Calu3 (cell line): ENCODE measurements around the gene OR7A17. TPM values are rescaled to one million over a fixed set of nuclear protein-coding genes. Genes with fewer than 3 reads are reported as not detected.

Source experiments
- BruUV-seq: library from RNA; stranded (reverse); fragments of 400-500 nt; replicated peaks from 2 replicates; lab custom pipeline; 2021; lab: Mats Ljungman, UMichigan
- CTCF ChIA-PET: fragments of 300-600 bp; sonication (Branson Sonifier 250); formaldehyde crosslinking; loops from one replicate; lab custom pipeline; 2022; ENCODE audit warnings: antibody characterized with exemption; lab: Charles Lee
- DNase-seq: peaks from one replicate; pipeline ENCODE4 v3.0.0; 2022
- H3K27ac Mint-ChIP-seq: one replicate; pipeline ENCODE4 v1.8.0; 2022; ENCODE audit warnings: mixed read lengths; ENCODE audit not compliant: unreplicated experiment
- H3K27me3 Mint-ChIP-seq: one replicate; pipeline ENCODE4 v1.8.0; 2022; ENCODE audit warnings: mixed read lengths; ENCODE audit not compliant: unreplicated experiment
- H3K36me3 Mint-ChIP-seq: one replicate; pipeline ENCODE4 v1.8.0; 2022; ENCODE audit warnings: mild to moderate bottlenecking, moderate library complexity, mixed read lengths; ENCODE audit not compliant: insufficient read depth, unreplicated experiment
- H3K4me1 Mint-ChIP-seq: one replicate; pipeline ENCODE4 v1.8.0; 2022; ENCODE audit warnings: mild to moderate bottlenecking, low read depth, mixed read lengths; ENCODE audit not compliant: unreplicated experiment
- H3K4me3 Mint-ChIP-seq: one replicate; pipeline ENCODE4 v1.8.0; 2022; ENCODE audit warnings: mild to moderate bottlenecking, low read depth, moderate library complexity, mixed read lengths; ENCODE audit not compliant: unreplicated experiment
- H3K9me3 Mint-ChIP-seq: one replicate; pipeline ENCODE4 v1.8.0; 2022; ENCODE audit warnings: low read depth, mixed read lengths; ENCODE audit not compliant: unreplicated experiment
- intact Hi-C: fragments of 100-400 bp; cut with micrococcal nuclease; formaldehyde crosslinking; loops from one replicate; pipeline ENCODE4 v1.10.0; 2022; ENCODE audit not compliant: unreplicated experiment
- total RNA-seq: library from RNA; stranded (reverse); gene quantifications from 2 replicates; pipeline ENCODE4 v1.2.3, GENCODE V29; 2022
- TF ChIP-seq, protein P1 (sequence below): fragments of 200-600 bp; IDR thresholded peaks from one replicate; pipeline ENCODE4 v1.8.0; 2022; ENCODE audit warnings: antibody characterized with exemption; ENCODE audit not compliant: unreplicated experiment

The OR7A17 gene
- total RNA-seq, 1 experiment from 2014 or later: not detected

DNA sequence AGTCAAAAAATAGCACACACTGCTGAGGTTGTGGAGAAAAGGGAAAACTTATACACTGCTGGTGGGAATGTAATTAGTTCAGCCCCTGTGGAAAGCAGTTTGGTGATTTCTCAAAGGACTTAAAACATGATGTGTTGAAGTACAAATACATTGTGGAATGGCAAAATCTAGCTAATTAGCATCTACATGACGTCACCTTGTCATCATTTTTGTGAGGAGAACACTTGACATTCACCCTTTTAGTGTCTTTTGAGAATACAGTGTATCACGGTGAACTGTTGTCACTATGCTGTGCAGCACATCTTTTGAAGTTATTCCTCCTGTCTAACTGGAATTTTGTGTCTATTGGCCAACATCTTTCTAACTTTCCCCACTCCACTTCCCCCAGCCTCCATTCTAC lies 42.8 kb downstream of the OR7A17 start:
- Mint-ChIP-seq H3K4me1 (no peaks in the 10 kb centered on the region), H3K27me3 (peaks cover 63% of the 10 kb centered on the region), H3K9me3 (no peaks in the 10 kb centered on the region), H3K4me3 (no peak overlapping the region), H3K36me3 (no peaks in the 10 kb centered on the region), H3K27ac (no peak overlapping the region)
- no TSS peak for BruUV-seq
- TF ChIP-seq, protein P1, sequence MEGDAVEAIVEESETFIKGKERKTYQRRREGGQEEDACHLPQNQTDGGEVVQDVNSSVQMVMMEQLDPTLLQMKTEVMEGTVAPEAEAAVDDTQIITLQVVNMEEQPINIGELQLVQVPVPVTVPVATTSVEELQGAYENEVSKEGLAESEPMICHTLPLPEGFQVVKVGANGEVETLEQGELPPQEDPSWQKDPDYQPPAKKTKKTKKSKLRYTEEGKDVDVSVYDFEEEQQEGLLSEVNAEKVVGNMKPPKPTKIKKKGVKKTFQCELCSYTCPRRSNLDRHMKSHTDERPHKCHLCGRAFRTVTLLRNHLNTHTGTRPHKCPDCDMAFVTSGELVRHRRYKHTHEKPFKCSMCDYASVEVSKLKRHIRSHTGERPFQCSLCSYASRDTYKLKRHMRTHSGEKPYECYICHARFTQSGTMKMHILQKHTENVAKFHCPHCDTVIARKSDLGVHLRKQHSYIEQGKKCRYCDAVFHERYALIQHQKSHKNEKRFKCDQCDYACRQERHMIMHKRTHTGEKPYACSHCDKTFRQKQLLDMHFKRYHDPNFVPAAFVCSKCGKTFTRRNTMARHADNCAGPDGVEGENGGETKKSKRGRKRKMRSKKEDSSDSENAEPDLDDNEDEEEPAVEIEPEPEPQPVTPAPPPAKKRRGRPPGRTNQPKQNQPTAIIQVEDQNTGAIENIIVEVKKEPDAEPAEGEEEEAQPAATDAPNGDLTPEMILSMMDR: no peak
- CTCF ChIA-PET: no interaction called here
- no peak for DNase-seq
- intact Hi-C loops: no loop called here

DNA sequence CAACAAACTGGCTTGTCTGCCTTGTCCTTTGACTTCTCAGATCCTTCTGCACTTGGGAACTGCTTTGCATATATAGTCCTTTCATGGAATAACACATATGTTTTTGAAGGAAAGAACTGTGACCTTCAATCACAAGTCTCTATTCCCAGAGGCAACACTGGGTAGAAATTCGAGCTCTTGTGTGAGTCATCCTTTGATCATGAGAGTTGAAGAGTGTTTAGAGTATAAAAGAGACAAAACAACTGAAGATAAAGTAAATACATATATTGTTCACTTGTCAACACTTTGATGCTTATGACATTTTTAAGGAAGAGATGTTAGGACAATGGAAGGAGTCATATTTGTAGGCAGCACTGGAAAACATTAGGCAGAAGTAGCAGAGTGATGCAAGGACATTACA lies 45.7 kb downstream of the OR7A17 start:
- no TSS peak for BruUV-seq
- H3K36me3 Mint-ChIP-seq: no peaks in the 10 kb centered on the region
- intact Hi-C loops: no loop called here
- TF ChIP-seq, protein P1: no peak
- CTCF ChIA-PET: interaction anchor here (0.6 kb wide), 1 partner anchor 238 kb away, joined by 6 read pairs; no protein-coding TSS in a partner anchor
- DNase-seq: no peak
- H3K27me3 Mint-ChIP-seq: peaks cover 63% of the 10 kb centered on the region
- no peaks in the 10 kb centered on the region for H3K4me1 Mint-ChIP-seq
- no peak overlapping the region for H3K27ac Mint-ChIP-seq
- no peak overlapping the region for H3K4me3 Mint-ChIP-seq
- no peaks in the 10 kb centered on the region for H3K9me3 Mint-ChIP-seq

DNA sequence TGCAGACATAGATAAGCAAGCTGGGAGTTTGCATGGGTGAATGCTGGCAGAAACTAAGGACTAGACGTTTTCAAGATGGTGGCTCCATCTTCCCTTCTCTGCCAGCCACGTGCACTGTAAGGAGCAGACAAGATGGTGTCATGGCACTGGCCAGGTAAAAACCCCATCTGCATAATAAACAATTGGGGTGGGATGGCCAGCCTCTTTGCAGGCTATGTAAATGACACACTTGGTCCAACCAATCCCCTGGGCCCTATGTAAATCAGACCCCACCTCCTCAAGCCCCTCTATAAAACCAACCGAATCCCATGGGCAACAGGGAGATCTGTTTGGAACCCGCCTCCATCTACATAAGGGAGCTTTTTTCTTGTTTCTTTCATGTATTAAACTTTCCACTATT lies 48.5 kb downstream of the OR7A17 start:
- TF ChIP-seq, protein P1: no peak
- intact Hi-C loops: no loop called here
- Mint-ChIP-seq H3K4me1 (no peaks in the 10 kb centered on the region), H3K9me3 (no peaks in the 10 kb centered on the region), H3K27ac (no peak overlapping the region), H3K4me3 (no peak overlapping the region), H3K36me3 (no peaks in the 10 kb centered on the region), H3K27me3 (peaks cover 47% of the 10 kb centered on the region)
- CTCF ChIA-PET: no interaction called here
- no peak for DNase-seq
- no TSS peak for BruUV-seq

DNA sequence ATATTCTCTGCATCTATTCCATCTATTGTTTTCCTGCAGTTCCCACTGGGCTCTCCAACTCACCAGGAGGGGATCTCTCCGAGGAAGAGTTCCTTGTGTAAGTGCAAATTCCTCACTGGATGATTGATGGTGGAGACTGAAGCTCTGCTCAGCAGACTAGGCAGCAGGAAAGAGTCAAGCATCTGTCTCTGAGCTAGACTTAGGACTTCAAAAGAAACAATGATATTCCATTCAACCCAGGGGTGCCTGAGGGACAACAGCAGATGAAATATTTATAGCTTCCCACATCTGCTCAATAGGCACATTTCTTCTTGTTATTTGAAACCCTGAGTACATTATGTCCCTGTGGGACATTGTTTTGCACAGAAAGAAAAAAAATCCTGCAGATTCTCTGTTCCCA lies 50.9 kb downstream of the OR7A17 start, which contains the start of the genes OR7A5 and OR7C1:
TSS of gene OR7A5 (minus strand) at position 175 of the 400 bp plus-strand sequence. CDS start 6,944 bp downstream, outside the sequence.
TSS of gene OR7C1 (minus strand) at position 175 of the 400 bp plus-strand sequence. CDS start 35,049 bp downstream, outside the sequence.
- Mint-ChIP-seq H3K4me3 (no peak within 1 kb of the TSS), H3K27ac (no peak within 1 kb of the TSS), H3K9me3 (no peaks in the 10 kb centered on the region), H3K36me3 (no peaks in the 10 kb centered on the region), H3K4me1 (no peaks in the 10 kb centered on the region), H3K27me3 (peaks cover 39% of the 10 kb centered on the region)
- no TSS peak for BruUV-seq
- no peak for DNase-seq
- intact Hi-C loops: no loop called here
- CTCF ChIA-PET: no interaction called here
- TF ChIP-seq, protein P1: no peak
